Left ventricle myocardium inferior (tissue), 1 donor: ENCODE results near the gene DNAJC11. TPM values are rescaled to one million over a fixed set of nuclear protein-coding genes. Genes with fewer than 3 reads are reported as not detected.
"Not testable (repeated sequence)": the region's sequence is repeated elsewhere in the genome, so short reads cannot be mapped to it uniquely, and the experiment has no call there.

ENCODE experiments used
- DNase-seq: peaks from one replicate; pipeline ENCODE4 v3.0.0-alpha.2; 2020
- H3K27ac ChIP-seq: fragments of 200-600 bp; replicated peaks from 2 replicates; pipeline ENCODE4 v1.8.0; 2021
- H3K27me3 ChIP-seq: fragments of 200-600 bp; 2 replicates; pipeline ENCODE4 v1.8.0; 2021; ENCODE audit warnings: low read depth
- H3K36me3 ChIP-seq: fragments of 200-600 bp; 2 replicates; pipeline ENCODE4 v1.8.0; 2021
- H3K4me1 ChIP-seq: fragments of 200-600 bp; 2 replicates; pipeline ENCODE4 v1.8.0; 2021
- H3K4me3 ChIP-seq: fragments of 200-600 bp; 2 replicates; pipeline ENCODE4 v1.8.0; 2021; ENCODE audit warnings: mild to moderate bottlenecking, moderate library complexity
- H3K9me3 ChIP-seq: fragments of 200-600 bp; replicated peaks from 2 replicates; pipeline ENCODE4 v1.8.0; 2021
- CTCF ChIP-seq: fragments of 200-600 bp; IDR thresholded peaks from 2 replicates; pipeline ENCODE4 v1.8.0; 2021; ENCODE audit warnings: antibody characterized with exemption, mild to moderate bottlenecking, borderline replicate concordance
- intact Hi-C: fragments of 100-400 bp; cut with micrococcal nuclease; formaldehyde crosslinking; loops from one replicate; pipeline ENCODE4 v1.11.0; 2022
- total RNA-seq: library from RNA; stranded (reverse); fragmentation: NEBNext Ultra II Directional; extraction: Animal tissue kit (Norgen Biotek cat#: 25700); gene quantifications from one replicate; pipeline ENCODE4 v1.2.1, GENCODE V29; 2021
- donor health status: DM: no; HTN: yes; CAD: no; lungs with severe emphysema.

DNAJC11 gene
- total RNA-seq, 1 donor from 2014 or later, result 73.6 TPM

GRCh38 chr1:6711174-6711573, 9.6 kb upstream of the DNAJC11 start:
- H3K9me3 ChIP-seq, result peaks cover 17% of the 10 kb centered on the region
- TF ChIP-seq CTCF, result no peak
- H3K4me3 ChIP-seq, result no peak overlapping the region
- no peaks in the 10 kb centered on the region for H3K36me3 ChIP-seq
- no peak overlapping the region for H3K27ac ChIP-seq
- DNase-seq, result no peak
- H3K27me3 ChIP-seq, result peaks cover 13% of the 10 kb centered on the region
- intact Hi-C loops, result no loop called here
- H3K4me1 ChIP-seq, result no peaks in the 10 kb centered on the region

DNA sequence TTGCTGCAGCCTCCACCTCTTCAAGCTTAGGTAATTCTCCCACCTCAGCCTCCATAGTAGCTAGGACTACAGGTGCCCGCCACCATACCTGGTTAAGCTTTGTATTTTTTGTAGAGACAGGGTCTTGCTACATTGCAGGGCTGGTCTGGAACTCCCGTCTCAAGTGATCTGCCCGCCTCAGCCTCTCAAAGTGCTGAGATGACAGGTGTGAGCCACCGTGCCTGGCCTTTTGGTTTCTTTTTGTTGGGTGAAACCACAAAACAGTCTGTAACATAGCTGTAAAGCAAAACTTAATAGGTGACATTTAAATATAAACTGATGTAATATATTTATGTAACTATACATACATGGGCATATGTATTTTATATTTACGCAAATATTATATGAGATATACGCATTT, 3.1 kb upstream of the DNAJC11 start:
- no peak for DNase-seq
- Histone ChIP-seq H3K4me3 (no peak overlapping the region), H3K36me3 (no peaks in the 10 kb centered on the region), H3K9me3 (no peaks in the 10 kb centered on the region), H3K27me3 (peaks cover 5% of the 10 kb centered on the region), H3K27ac (no peak overlapping the region), H3K4me1 (peaks cover 22% of the 10 kb centered on the region)
- no peak for TF ChIP-seq CTCF
- intact Hi-C loops, result no loop called here

- no peak overlapping the region for H3K4me3 ChIP-seq
- no peaks in the 10 kb centered on the region for H3K36me3 ChIP-seq
- no peak for TF ChIP-seq CTCF
- peaks cover 31% of the 10 kb centered on the region for H3K4me1 ChIP-seq
- no peak overlapping the region for H3K27ac ChIP-seq
- intact Hi-C loops, result no loop called here
- H3K9me3 ChIP-seq, result no peaks in the 10 kb centered on the region
- DNase-seq, result no peak
- H3K27me3 ChIP-seq, result peaks cover 5% of the 10 kb centered on the region
Measured at GRCh38 chr1:6703016-6703415, 1.4 kb upstream of the DNAJC11 start.

GRCh38 chr1:6700853-6701436, 671 bp downstream of the DNAJC11 start:
- DNase-seq, result no peak
- H3K27ac ChIP-seq, result peak overlapping the region; percentile 90
- no peaks in the 10 kb centered on the region for H3K27me3 ChIP-seq
- no peaks in the 10 kb centered on the region for H3K9me3 ChIP-seq
- H3K36me3 ChIP-seq, result no peaks in the 10 kb centered on the region
- intact Hi-C loops, result no loop called here
- H3K4me3 ChIP-seq, result peak overlapping the region; percentile 83
- H3K4me1 ChIP-seq, result peaks cover 31% of the 10 kb centered on the region
- no peak for TF ChIP-seq CTCF

DNA sequence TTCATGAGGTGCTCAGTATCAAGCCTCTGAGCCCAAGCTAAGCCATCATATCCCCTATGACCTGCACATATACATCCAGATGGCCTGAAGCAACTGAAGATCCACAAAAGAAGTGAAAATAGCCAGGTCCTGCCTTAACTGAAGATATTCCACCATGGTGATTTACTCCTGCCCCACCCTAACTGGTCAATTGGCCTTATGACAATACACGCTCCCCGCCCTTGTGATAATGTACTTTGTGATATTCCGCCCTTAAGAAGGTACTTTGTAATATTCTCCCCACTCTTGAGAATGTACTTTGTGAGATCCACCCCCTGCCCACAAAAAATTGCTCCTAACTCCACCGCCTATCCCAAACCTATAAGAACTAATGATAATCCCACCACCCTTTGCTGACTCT, 1.7 kb downstream of the DNAJC11 start:
- H3K9me3 ChIP-seq, H3K27me3 ChIP-seq, DNase-seq, intact Hi-C loops, H3K36me3 ChIP-seq, H3K27ac ChIP-seq: not testable (repeated sequence)
- Histone ChIP-seq H3K4me1 (peaks cover 31% of the 10 kb centered on the region), H3K4me3 (peak overlapping the region; percentile 83)

- intact Hi-C loops, result no loop called here
- DNase-seq, result no peak
Measured at GRCh38 chr1:6695868-6696267, 5.7 kb downstream of the DNAJC11 start.

More at GRCh38 chr1:6695868-6696267, 5.7 kb downstream of the DNAJC11 start:
- H3K9me3 ChIP-seq, result no peaks in the 10 kb centered on the region
- no peak for TF ChIP-seq CTCF
- no peaks in the 10 kb centered on the region for H3K27me3 ChIP-seq
- no peak overlapping the region for H3K4me3 ChIP-seq
- H3K4me1 ChIP-seq, result peaks cover 35% of the 10 kb centered on the region
- no peaks in the 10 kb centered on the region for H3K36me3 ChIP-seq
- no peak overlapping the region for H3K27ac ChIP-seq
